ENCODE measurements around the gene SORCS2.

The SORCS2 gene

DNA sequence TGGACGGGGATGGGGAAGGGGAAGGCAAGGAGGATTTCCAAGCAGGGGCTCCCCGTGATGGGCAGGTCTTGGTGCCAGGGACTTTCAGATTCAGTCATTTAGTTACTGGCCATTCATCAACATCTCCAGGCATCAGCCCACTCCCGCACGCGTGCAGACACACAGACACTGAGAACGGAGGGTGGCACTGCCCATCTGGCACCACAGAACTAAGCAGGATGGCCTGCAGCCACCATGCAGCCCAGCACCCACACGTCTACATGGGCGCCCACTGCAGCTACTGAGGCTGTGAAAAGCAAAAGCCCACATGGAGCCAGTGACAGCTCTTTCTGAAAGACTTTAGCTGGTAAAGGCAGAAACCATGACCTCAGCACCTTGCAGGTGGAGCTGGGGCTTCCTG is 418.5 kb downstream of the SORCS2 start:
- Histone ChIP-seq H3K4me3 (no peak overlapping the region), H3K9me3 (ENCODE audit: low read depth, low read length) (no peaks in the 10 kb centered on the region), H3K9ac (ENCODE audit: insufficient read length) (no peak overlapping the region), H3K36me3 (ENCODE audit: insufficient read depth, low read length) (no peaks in the 10 kb centered on the region), H3K27ac (no peak overlapping the region)
- DNase-seq (ENCODE audit: low read depth, low spot score), result no peak
- TF ChIP-seq POLR2AphosphoS5 (IDR thresholded peaks at IDR 0.05; ENCODE audit: borderline replicate concordance, low read depth, low read length), result no peak
- no peak for TF ChIP-seq FOXP2 (optimal IDR thresholded peaks at IDR 0.05; ENCODE audit: control extremely low read depth, extremely low read length, insufficient read depth)
- TF ChIP-seq EZH2 (IDR thresholded peaks at IDR 0.05), result no peak

DNA sequence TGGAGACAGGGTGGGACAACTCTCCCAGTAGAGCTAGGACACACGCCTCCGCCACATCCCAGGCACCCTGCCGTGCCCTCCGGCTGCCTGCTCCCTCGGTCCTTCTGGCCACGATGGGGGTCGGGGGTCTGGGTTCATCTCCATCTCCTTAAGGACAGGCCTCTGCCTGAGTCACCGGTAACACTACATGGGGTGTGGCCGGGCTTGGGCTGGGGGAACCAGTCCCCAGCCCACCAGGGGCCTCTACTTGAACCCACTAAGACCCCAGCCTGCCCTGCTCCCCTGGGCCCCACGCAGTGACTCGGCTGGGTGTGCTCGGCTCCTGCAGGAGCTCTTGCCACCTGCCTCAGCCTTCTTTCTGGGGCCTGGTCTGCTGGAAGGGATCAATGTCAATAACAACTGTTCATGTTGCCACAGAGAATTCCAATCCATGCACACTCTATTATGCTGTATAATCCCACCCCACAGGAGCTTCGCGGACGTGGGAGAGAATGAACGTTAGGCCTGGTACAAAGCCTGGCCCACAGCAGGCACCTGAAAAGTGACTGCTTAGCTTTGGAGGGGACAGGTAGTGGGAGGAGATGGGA is 420.1 kb downstream of the SORCS2 start:
- no peak overlapping the region for H3K27ac ChIP-seq
- H3K4me3 ChIP-seq, result no peak overlapping the region
- H3K36me3 ChIP-seq (ENCODE audit: insufficient read depth, low read length), result no peaks in the 10 kb centered on the region
- TF ChIP-seq EZH2 (IDR thresholded peaks at IDR 0.05) (no peak), FOXP2 (optimal IDR thresholded peaks at IDR 0.05; ENCODE audit: control extremely low read depth, extremely low read length, insufficient read depth) (no peak)
- no peaks in the 10 kb centered on the region for H3K9me3 ChIP-seq (ENCODE audit: low read depth, low read length)
- no peak overlapping the region for H3K9ac ChIP-seq (ENCODE audit: insufficient read length)
- no peak for DNase-seq (ENCODE audit: low read depth, low spot score)

DNA sequence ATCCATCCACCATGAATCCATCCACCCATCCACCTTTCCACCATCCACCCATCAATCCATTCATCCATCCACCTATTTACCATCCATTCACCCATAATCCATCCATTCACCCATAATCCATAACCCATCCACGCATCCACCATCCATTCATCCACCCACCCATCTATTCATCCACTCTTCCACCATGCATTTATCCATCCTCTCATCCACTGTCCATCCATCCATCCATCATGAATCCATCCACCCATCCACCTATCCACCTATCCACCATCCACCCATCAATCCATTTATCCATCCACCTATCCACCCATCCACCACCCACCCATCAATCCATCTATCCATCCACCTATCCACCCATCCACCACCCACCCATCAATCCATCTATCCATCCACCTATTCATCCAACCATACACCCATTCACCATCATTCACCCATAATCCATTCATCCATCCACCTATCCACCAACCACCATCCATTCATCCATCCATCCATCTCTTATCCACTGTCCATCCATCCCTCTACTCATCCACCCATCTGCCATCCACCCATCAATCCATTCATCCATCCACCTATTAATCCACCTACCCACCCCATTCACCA is 422.1 kb downstream of the SORCS2 start:
- no peak overlapping the region for H3K27ac ChIP-seq
- TF ChIP-seq FOXP2 (optimal IDR thresholded peaks at IDR 0.05; ENCODE audit: control extremely low read depth, extremely low read length, insufficient read depth), result no peak
- TF ChIP-seq POLR2AphosphoS5 (IDR thresholded peaks at IDR 0.05; ENCODE audit: borderline replicate concordance, low read depth, low read length), result no peak
- no peak for TF ChIP-seq EZH2 (IDR thresholded peaks at IDR 0.05)
- no peak overlapping the region for H3K4me3 ChIP-seq
- H3K9ac ChIP-seq (ENCODE audit: insufficient read length), result no peak overlapping the region
- no peaks in the 10 kb centered on the region for H3K36me3 ChIP-seq (ENCODE audit: insufficient read depth, low read length)
- no peak for DNase-seq (ENCODE audit: low read depth, low spot score)
- no peaks in the 10 kb centered on the region for H3K9me3 ChIP-seq (ENCODE audit: low read depth, low read length)

DNA sequence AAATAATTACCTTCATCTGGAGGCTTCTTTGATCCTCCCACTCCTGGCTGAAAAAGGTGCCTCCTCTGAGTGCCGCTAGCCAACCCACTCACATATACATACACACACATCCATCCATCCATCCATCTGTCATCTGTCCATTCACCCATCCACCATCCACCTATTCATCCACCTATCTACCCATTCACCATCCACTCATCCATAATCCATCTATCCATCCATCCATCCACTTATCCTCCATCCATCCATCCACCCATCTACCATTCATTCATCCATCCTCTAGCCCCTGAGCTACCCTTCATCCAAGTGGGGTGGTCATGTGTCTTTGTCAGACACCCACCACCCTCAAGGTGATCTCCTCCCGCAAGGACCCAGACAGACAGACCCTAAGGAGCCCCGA is 423.9 kb downstream of the SORCS2 start:
- TF ChIP-seq EZH2 (IDR thresholded peaks at IDR 0.05) (no peak), POLR2AphosphoS5 (IDR thresholded peaks at IDR 0.05; ENCODE audit: borderline replicate concordance, low read depth, low read length) (no peak), FOXP2 (optimal IDR thresholded peaks at IDR 0.05; ENCODE audit: control extremely low read depth, extremely low read length, insufficient read depth) (no peak)
- Histone ChIP-seq H3K27ac (no peak overlapping the region), H3K9me3 (ENCODE audit: low read depth, low read length) (no peaks in the 10 kb centered on the region)

DNA sequence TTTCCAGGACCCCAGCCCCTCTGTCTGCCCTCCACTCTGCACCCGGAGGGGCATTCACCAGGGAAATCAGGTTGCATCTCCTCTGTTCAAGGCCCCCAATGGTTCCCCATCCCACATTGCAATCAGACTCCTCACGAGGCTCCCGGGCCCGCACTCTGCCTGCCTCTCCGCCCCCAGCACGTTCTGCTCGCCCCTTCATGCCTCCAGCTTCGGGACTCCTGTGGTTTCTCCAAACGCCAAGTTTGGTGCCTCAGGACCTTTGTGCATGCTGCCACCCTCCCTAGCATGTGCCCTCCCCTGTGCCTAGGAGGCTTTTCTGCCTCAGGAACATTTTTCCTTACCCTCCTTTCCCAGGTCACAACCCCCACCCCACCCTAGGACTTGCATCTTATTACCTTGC is 426.0 kb downstream of the SORCS2 start:
- DNase-seq (ENCODE audit: low read depth, low spot score), result no peak
- no peak for TF ChIP-seq POLR2AphosphoS5 (IDR thresholded peaks at IDR 0.05; ENCODE audit: borderline replicate concordance, low read depth, low read length)
- no peak for TF ChIP-seq EZH2 (IDR thresholded peaks at IDR 0.05)
- no peak for TF ChIP-seq FOXP2 (optimal IDR thresholded peaks at IDR 0.05; ENCODE audit: control extremely low read depth, extremely low read length, insufficient read depth)
- H3K27ac ChIP-seq, result no peak overlapping the region

More for the DNA sequence above, 423.9 kb downstream of the SORCS2 start:
- H3K4me3 ChIP-seq, result no peak overlapping the region
- no peaks in the 10 kb centered on the region for H3K36me3 ChIP-seq (ENCODE audit: insufficient read depth, low read length)
- H3K9ac ChIP-seq (ENCODE audit: insufficient read length), result no peak overlapping the region
- no peak for DNase-seq (ENCODE audit: low read depth, low spot score)

DNA sequence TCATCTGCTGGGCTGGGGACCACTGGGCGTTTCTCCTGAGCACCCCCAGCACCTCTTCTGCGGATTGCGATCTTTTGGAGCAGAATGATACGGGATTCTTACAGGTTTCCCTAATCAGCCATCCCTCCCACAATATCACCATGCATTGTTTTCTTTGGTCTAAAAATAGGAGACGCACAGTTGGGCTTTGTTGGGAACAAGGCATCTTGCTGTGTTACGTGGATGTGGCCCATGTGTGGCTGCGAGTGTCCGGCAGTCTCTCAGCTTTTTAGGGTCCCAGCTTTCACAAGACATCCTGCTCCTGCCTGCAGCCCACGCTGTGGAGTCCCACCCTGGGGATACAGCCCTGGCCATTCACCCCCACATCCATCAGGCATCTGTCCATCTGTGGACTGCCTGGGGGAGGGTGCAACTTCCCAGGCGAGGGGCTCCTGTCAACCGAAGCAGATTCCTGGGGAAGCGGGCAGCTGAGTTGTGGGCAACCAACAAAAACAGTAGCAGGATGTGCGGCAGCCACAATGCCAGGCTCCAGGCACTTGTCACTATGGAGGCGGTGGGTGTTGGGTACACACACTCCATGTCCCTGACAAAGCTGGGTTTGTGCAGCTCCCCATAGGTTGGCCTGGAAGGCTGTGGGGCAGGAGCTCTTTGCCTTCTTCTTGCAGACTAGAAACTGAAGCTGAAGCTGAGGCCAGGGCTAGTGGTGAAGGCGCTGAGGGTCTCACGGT is 427.9 kb downstream of the SORCS2 start:
- Histone ChIP-seq H3K9me3 (ENCODE audit: low read depth, low read length) (no peaks in the 10 kb centered on the region), H3K27ac (no peak overlapping the region), H3K36me3 (ENCODE audit: insufficient read depth, low read length) (no peaks in the 10 kb centered on the region), H3K4me3 (no peak overlapping the region), H3K9ac (ENCODE audit: insufficient read length) (no peak overlapping the region)
- DNase-seq (ENCODE audit: low read depth, low spot score), result no peak
- TF ChIP-seq FOXP2 (optimal IDR thresholded peaks at IDR 0.05; ENCODE audit: control extremely low read depth, extremely low read length, insufficient read depth) (no peak), EZH2 (IDR thresholded peaks at IDR 0.05) (no peak), POLR2AphosphoS5 (IDR thresholded peaks at IDR 0.05; ENCODE audit: borderline replicate concordance, low read depth, low read length) (no peak)

More for the DNA sequence above, 426.0 kb downstream of the SORCS2 start:
- H3K9me3 ChIP-seq (ENCODE audit: low read depth, low read length), result no peaks in the 10 kb centered on the region
- no peaks in the 10 kb centered on the region for H3K36me3 ChIP-seq (ENCODE audit: insufficient read depth, low read length)
- H3K9ac ChIP-seq (ENCODE audit: insufficient read length), result no peak overlapping the region
- H3K4me3 ChIP-seq, result no peak overlapping the region

DNA sequence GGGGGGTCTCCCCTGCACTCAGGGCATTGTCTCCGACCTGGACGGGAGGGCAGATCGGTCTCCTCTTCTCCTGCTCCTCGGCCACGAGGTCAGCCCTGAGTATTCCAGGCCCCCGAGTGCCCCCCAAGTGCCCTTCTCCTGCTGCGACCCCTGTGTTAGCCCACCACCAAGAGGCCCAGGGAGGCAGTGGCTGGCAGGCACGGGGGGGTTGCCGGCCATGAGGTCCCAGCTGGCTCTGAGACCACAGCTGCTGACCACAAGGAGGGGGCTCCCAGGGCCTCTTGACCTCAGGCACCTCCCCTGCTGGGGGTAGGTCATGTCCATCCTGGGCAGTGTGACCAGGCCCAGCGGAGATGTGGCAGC is 428.5 kb downstream of the SORCS2 start:
- DNase-seq (ENCODE audit: low read depth, low spot score), result no peak
- TF ChIP-seq FOXP2 (optimal IDR thresholded peaks at IDR 0.05; ENCODE audit: control extremely low read depth, extremely low read length, insufficient read depth) (no peak), EZH2 (IDR thresholded peaks at IDR 0.05) (no peak), POLR2AphosphoS5 (IDR thresholded peaks at IDR 0.05; ENCODE audit: borderline replicate concordance, low read depth, low read length) (no peak)
- H3K36me3 ChIP-seq (ENCODE audit: insufficient read depth, low read length), result no peaks in the 10 kb centered on the region
- no peaks in the 10 kb centered on the region for H3K9me3 ChIP-seq (ENCODE audit: low read depth, low read length)
- H3K4me3 ChIP-seq, result no peak overlapping the region
- no peak overlapping the region for H3K27ac ChIP-seq
- H3K9ac ChIP-seq (ENCODE audit: insufficient read length), result no peak overlapping the region

DNA sequence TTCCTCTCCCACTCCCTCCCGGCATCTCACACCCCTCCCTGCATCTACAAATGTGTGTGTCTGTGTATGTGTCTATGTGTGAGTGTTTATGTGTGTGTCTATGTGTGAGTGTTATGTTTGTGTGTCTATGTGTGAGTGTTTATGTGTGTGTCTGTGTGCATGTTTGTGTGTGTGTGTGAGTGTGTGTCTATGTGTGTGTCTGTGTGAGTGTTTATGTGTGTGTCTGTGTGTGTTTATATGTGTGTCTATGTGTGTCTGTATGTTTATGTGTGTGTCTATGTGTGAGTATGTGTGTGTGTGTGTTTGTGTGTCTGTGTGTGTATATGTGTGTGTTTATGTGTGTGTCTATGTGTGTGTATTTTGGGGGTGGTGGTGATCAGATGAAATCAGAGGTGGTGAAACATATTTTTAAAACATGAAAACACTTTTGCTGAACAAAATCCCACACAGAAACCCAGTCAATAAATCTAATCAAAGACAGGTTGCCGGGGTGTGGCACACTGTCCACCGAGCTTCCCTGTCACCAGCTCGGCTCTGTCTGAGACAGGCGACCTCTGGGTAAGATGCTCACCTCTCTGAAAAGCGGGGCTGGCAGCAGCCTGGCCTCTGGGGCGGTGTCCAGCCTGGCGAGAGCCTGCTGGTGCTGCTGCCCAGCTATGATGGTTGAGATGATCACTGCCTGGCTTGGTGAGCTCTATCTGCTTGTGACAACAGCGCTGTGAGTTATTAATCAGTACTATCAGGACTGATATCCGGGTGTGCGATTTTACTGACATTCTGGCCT is 429.1 kb downstream of the SORCS2 start:
- Histone ChIP-seq H3K9ac (ENCODE audit: insufficient read length) (no peak overlapping the region), H3K27ac (no peak overlapping the region), H3K9me3 (ENCODE audit: low read depth, low read length) (no peaks in the 10 kb centered on the region), H3K4me3 (no peak overlapping the region), H3K36me3 (ENCODE audit: insufficient read depth, low read length) (no peaks in the 10 kb centered on the region)
- TF ChIP-seq POLR2AphosphoS5 (IDR thresholded peaks at IDR 0.05; ENCODE audit: borderline replicate concordance, low read depth, low read length) (no peak), FOXP2 (optimal IDR thresholded peaks at IDR 0.05; ENCODE audit: control extremely low read depth, extremely low read length, insufficient read depth) (no peak), EZH2 (IDR thresholded peaks at IDR 0.05) (no peak)
- DNase-seq (ENCODE audit: low read depth, low spot score), result no peak

Measured in SK-N-MC (cell line).